ENCODE results near the gene EIF3C.
"Not testable (repeated sequence)": the region's sequence is repeated elsewhere in the genome, so short reads cannot be mapped to it uniquely, and the experiment has no call there.

The EIF3C gene

GRCh38 chr16:28711220-28712083 lies at the start of gene EIF3C:
Gene EIF3C, plus strand, starts transcription at chr16:28711464. Its CDS starts 223 bp downstream, at chr16:28711687.
- DNase-seq (ENCODE audit: low spot score) = not testable (repeated sequence)

GRCh38 chr16:28666264-28666663 lies 45.0 kb upstream of the EIF3C start:
- not testable (repeated sequence) for DNase-seq (ENCODE audit: low spot score)

GRCh38 chr16:28667480-28667879 lies 43.8 kb upstream of the EIF3C start:
- DNase-seq (ENCODE audit: low spot score) = not testable (repeated sequence)

- not testable (repeated sequence) for DNase-seq (ENCODE audit: low spot score)
These were observed 43.1 kb upstream of the EIF3C start for GRCh38 chr16:28668199-28668598.

- DNase-seq (ENCODE audit: low spot score) = not testable (repeated sequence)
These were observed 22.8 kb upstream of the EIF3C start for GRCh38 chr16:28688327-28688952.

- not testable (repeated sequence) for DNase-seq (ENCODE audit: low spot score)
These were observed 21.8 kb upstream of the EIF3C start for GRCh38 chr16:28689425-28689824.

- not testable (repeated sequence) for DNase-seq (ENCODE audit: low spot score)
These were observed 19.5 kb upstream of the EIF3C start for GRCh38 chr16:28691722-28692121.

- DNase-seq (ENCODE audit: low spot score) = not testable (repeated sequence)
These were observed 17.9 kb upstream of the EIF3C start for GRCh38 chr16:28693257-28693950.

GRCh38 chr16:28699792-28700191 lies 11.5 kb upstream of the EIF3C start:
- DNase-seq (ENCODE audit: low spot score) = not testable (repeated sequence)

- DNase-seq (ENCODE audit: low spot score) = not testable (repeated sequence)
These were observed 10.9 kb upstream of the EIF3C start for GRCh38 chr16:28700349-28700748.

GRCh38 chr16:28701384-28701783 lies 9.9 kb upstream of the EIF3C start:
- DNase-seq (ENCODE audit: low spot score) = not testable (repeated sequence)

GRCh38 chr16:28704246-28704645 lies 7.0 kb upstream of the EIF3C start:
- not testable (repeated sequence) for DNase-seq (ENCODE audit: low spot score)

- DNase-seq (ENCODE audit: low spot score) = not testable (repeated sequence)
These were observed 11.8 kb downstream of the EIF3C start for GRCh38 chr16:28722852-28723650.

GRCh38 chr16:28731253-28731652 lies 20.0 kb downstream of the EIF3C start:
- not testable (repeated sequence) for DNase-seq (ENCODE audit: low spot score)

- DNase-seq (ENCODE audit: low spot score) = not testable (repeated sequence)
These were observed 21.3 kb downstream of the EIF3C start for GRCh38 chr16:28732455-28733124.

GRCh38 chr16:28739787-28740186 lies 28.5 kb downstream of the EIF3C start:
- DNase-seq (ENCODE audit: low spot score) = not testable (repeated sequence)

GRCh38 chr16:28740631-28741030 lies 29.4 kb downstream of the EIF3C start:
- not testable (repeated sequence) for DNase-seq (ENCODE audit: low spot score)

- DNase-seq (ENCODE audit: low spot score) = not testable (repeated sequence)
These were observed 30.0 kb downstream of the EIF3C start for GRCh38 chr16:28741295-28741694.

- not testable (repeated sequence) for DNase-seq (ENCODE audit: low spot score)
These were observed 35.5 kb downstream of the EIF3C start for GRCh38 chr16:28746618-28747350.

- not testable (repeated sequence) for DNase-seq (ENCODE audit: low spot score)
These were observed 38.8 kb downstream of the EIF3C start for GRCh38 chr16:28749997-28750465.
